Measurements from ENCODE around the gene PRELID3B. TPM values are rescaled to one million over a fixed set of nuclear protein-coding genes. Genes with fewer than 3 reads are reported as not detected.

Gene PRELID3B
- total and polyA plus RNA-seq, 2 of the 13 experiments (the other 11 are each of a cell fraction or from before 2014, with no cell fraction given) = 23.3 to 42.6 TPM

DNA sequence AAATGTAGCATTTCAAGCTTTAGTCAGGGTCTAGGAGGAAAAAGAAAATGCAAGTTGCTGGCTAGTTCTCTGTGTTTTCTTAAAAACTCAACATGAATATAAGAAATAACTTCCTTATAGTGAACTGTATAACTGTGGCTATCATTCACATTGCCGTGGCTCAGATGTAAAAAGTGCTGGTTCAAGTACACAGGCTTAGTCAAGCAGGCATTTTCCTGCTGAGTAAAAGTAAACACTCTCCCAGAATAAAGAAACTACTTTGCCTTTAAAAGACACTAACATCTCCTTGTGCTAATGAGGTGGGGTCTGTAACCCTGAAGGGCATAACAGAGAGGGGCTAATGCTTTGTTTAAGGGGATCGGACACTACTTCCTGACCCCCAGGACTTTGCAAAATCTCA lies 13.8 kb downstream of the PRELID3B start (continued):
- no peak for TF ChIP-seq PBX2 (CRISPR knock-in tag; IDR thresholded peaks at IDR 0.05)
- TF ChIP-seq PCBP1 (IDR thresholded peaks at IDR 0.05; ENCODE audit: borderline replicate concordance, low read depth, low read length) = no peak
- TF ChIP-seq ZNF704 (CRISPR knock-in tag; IDR thresholded peaks at IDR 0.05; ENCODE audit: borderline replicate concordance) = no peak

DNA sequence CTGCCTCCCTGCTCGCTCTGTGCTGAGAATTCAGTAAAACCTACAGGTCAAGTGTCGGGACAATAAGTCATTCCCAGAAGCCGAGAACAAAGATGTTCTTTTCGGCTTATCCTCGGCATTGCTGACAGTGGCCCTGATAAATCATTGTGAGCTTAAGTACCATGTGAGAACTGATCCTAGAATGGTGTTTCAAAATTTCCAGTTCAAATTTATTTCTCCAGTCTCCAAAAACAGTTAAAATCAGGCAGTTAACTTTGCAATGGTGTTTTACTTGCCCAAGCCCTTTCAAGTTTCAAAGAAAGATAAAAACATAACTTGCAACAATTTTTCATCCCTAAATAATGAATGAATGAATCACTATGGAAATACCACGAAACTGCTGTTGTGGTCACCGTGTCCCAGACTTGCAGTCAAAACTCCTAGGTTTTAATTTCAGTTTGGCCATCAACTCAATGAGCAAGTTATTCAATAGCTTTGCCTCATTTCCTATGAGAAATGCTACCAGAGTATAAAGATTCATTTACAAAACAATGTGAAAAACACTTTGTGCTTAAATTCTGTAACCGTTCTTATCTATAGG lies 14.8 kb downstream of the PRELID3B start:
- ChIA-PET CTCF (ENCODE audit: low intra/inter-chr PET ratio, low total read pairs) (no interaction called here), POLR2A (interaction anchor here (1.6 kb wide), 1 partner anchor 47 kb away, joined by 4 read pairs; the partner anchor contains the start of gene NELFCD)
- WGBS (ENCODE audit: low lambda C conversion rate) = 96% methylated on average over 8 of the region's 8 CpGs
- H3K36me3 ChIP-seq (replicated peaks in 1 of 2; ENCODE audit: control insufficient read depth in 1 of 2, insufficient read depth in 2 of 2, low read length in 2 of 2) = peaks cover 32 to 65% of the 10 kb centered on the region in 2 experiments
- TF ChIP-seq ZNF234 (CRISPR knock-in tag; conservative IDR thresholded peaks at IDR 0.05) = no peak
- no peak for TF ChIP-seq ZNF160 (CRISPR knock-in tag; IDR thresholded peaks at IDR 0.05)
- TF ChIP-seq TAF15 (IDR thresholded peaks at IDR 0.05; ENCODE audit: low read depth, low read length, poor library complexity, severe bottlenecking) = no peak
- TF ChIP-seq EZH2 (conservative IDR thresholded peaks at IDR 0.05; ENCODE audit: low read depth, low read length) = no peak
- no peak for TF ChIP-seq ZNF337 (CRISPR knock-in tag; IDR thresholded peaks at IDR 0.05; ENCODE audit: borderline replicate concordance, low read depth)
- TF ChIP-seq, protein P1, sequence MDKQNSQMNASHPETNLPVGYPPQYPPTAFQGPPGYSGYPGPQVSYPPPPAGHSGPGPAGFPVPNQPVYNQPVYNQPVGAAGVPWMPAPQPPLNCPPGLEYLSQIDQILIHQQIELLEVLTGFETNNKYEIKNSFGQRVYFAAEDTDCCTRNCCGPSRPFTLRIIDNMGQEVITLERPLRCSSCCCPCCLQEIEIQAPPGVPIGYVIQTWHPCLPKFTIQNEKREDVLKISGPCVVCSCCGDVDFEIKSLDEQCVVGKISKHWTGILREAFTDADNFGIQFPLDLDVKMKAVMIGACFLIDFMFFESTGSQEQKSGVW (CRISPR knock-in tag; IDR thresholded peaks at IDR 0.05; ENCODE audit: borderline replicate concordance) = no peak
- peak; percentile 44; the same call in 1 of the 2 replicates for TF ChIP-seq POLR2G (IDR thresholded peaks at IDR 0.05; ENCODE audit: low read depth, low read length)
- TF ChIP-seq GTF3A (CRISPR knock-in tag; conservative IDR thresholded peaks at IDR 0.05) = no peak
- TF ChIP-seq SNAPC2 (CRISPR knock-in tag; IDR thresholded peaks at IDR 0.05) = 0 out of 2 replicates have a peak, but pooled peaks have one; percentile 7
- no peak for TF ChIP-seq KAT7 (CRISPR knock-in tag; IDR thresholded peaks at IDR 0.05; ENCODE audit: borderline replicate concordance)
- no peak for TF ChIP-seq ETV5 (CRISPR knock-in tag; IDR thresholded peaks at IDR 0.05; ENCODE audit: borderline replicate concordance)
- no peak for TF ChIP-seq ZSCAN30 (CRISPR knock-in tag; IDR thresholded peaks at IDR 0.05)
- no peak overlapping the region for H3K9ac ChIP-seq (ENCODE audit: insufficient read depth, low read depth, low read length)
- H3K27me3 ChIP-seq (ENCODE audit: control insufficient read depth in 1 of 2, insufficient read depth in 2 of 2, low read length in 2 of 2) = no peaks in the 10 kb centered on the region; a peak in 1 of 5 replicates
- peaks cover 70% of the 10 kb centered on the region for H3K79me2 ChIP-seq (ENCODE audit: insufficient read depth, low read length)
- peak overlapping the region; percentile 97; the same call in 1 of the 2 replicates for H3K4me2 ChIP-seq (ENCODE audit: low read depth, low read length)
- H3K4me3 ChIP-seq (replicated peaks in 1 of 3; ENCODE audit: insufficient read depth in 1 of 3, low read depth in 2 of 3, low read length in 3 of 3) = no peak overlapping the region; a peak in 1 of 6 replicates
- intact Hi-C loops (cut with micrococcal nuclease; ENCODE audit: unreplicated experiment) (no loop called here), in situ Hi-C loops (cut with HindIII; ENCODE audit: extremely low pct_ligation_motif_present, low pct_unique_long_range_greater_than_20kb) (no loop called here)
- H3K4me1 ChIP-seq (ENCODE audit: insufficient read depth, low read length) = peaks cover 68% of the 10 kb centered on the region
- FAIRE-seq (no peak), ATAC-seq (no peak), DNase-seq (ENCODE audit: low spot score) (no peak)
- no peak overlapping the region for H3K27ac ChIP-seq (ENCODE audit: extremely low read length, insufficient read depth, low read length)
- no peaks in the 10 kb centered on the region for H3K9me3 ChIP-seq (ENCODE audit: low read length)
- no peak overlapping the region for H2AFZ ChIP-seq (ENCODE audit: low read length)
- peaks cover 15% of the 10 kb centered on the region; the same call in 1 of the 2 replicates for H4K20me1 ChIP-seq (ENCODE audit: insufficient read depth, low read length)
- BruUV-seq (replicated peaks) = no TSS peak

Measured in HepG2 (cell line).